PC-9 (cell line): ENCODE results near the gene MALRD1.

Source experiments
- CTCF ChIP-seq: fragments of 200-600 bp; sonication (generic); conservative IDR thresholded peaks from 2 replicates; pipeline ENCODE4 v1.6.1; 2017; ENCODE audit warnings: mixed run types, antibody characterized with exemption, mild to moderate bottlenecking, moderate library complexity
- EZH2 ChIP-seq: fragments of 200-600 bp; sonication (generic); IDR thresholded peaks from 2 replicates; pipeline ENCODE4 v1.8.0; 2017; ENCODE audit warnings: antibody characterized with exemption, low read depth

GRCh38 chr10:19499291-19499770 lies 450.7 kb downstream of the MALRD1 start:
- TF ChIP-seq CTCF, result no peak
- TF ChIP-seq EZH2, result no peak
